Prostate gland (tissue), 2 donors: ENCODE results near the gene ENPP6.

Experiments used
- CTCF ChIP-seq, 4 experiments: fragments of 200-600 bp in 2 of 4; fragments of 450-650 bp in 2 of 4; sonication (generic) in 2 of 4; IDR thresholded peaks; 1 replicate in 3 of 4; 2 replicates in 1 of 4; pipeline ENCODE4 v1.5.1; 2016 to 2019; ENCODE audit warnings: antibody characterized with exemption in 4 of 4, mild to moderate bottlenecking in 2 of 4, moderate library complexity in 2 of 4
- POLR2A ChIP-seq: fragments of 450-650 bp; IDR thresholded peaks from one replicate; pipeline ENCODE4 v1.6.1; 2016; ENCODE audit warnings: antibody characterized with exemption, mild to moderate bottlenecking
- POLR2AphosphoS5 ChIP-seq: sonication (generic); formaldehyde crosslinking; IDR thresholded peaks from one replicate; pipeline ENCODE4 v1.6.1; 2017; ENCODE audit warnings: antibody characterized with exemption

GRCh38 chr4:184200296-184200695 is 17.4 kb downstream of the ENPP6 start:
- TF ChIP-seq POLR2A, result no peak
- TF ChIP-seq CTCF (IDR thresholded peaks at IDR 0.05), result no peak
- no peak for TF ChIP-seq POLR2AphosphoS5
